DOHH2 (cell line): ENCODE results near the gene SMIM38.

Experiments
- EZH2phosphoT487 ChIP-seq: fragments of 200-600 bp; sonication (generic); IDR thresholded peaks from 2 replicates; pipeline ENCODE4 v1.6.1; 2017; ENCODE audit warnings: borderline replicate concordance, mild to moderate bottlenecking, antibody characterized with exemption, low read length, moderate library complexity, mixed read lengths
- TF ChIP-seq, protein P1 (sequence below): fragments of 200-600 bp; sonication (generic); IDR thresholded peaks from one replicate; pipeline ENCODE4 v1.5.1; 2014; ENCODE audit warnings: antibody characterized with exemption, mild to moderate bottlenecking, low read depth, low read length; ENCODE audit not compliant: poor library complexity, severe bottlenecking

DNA sequence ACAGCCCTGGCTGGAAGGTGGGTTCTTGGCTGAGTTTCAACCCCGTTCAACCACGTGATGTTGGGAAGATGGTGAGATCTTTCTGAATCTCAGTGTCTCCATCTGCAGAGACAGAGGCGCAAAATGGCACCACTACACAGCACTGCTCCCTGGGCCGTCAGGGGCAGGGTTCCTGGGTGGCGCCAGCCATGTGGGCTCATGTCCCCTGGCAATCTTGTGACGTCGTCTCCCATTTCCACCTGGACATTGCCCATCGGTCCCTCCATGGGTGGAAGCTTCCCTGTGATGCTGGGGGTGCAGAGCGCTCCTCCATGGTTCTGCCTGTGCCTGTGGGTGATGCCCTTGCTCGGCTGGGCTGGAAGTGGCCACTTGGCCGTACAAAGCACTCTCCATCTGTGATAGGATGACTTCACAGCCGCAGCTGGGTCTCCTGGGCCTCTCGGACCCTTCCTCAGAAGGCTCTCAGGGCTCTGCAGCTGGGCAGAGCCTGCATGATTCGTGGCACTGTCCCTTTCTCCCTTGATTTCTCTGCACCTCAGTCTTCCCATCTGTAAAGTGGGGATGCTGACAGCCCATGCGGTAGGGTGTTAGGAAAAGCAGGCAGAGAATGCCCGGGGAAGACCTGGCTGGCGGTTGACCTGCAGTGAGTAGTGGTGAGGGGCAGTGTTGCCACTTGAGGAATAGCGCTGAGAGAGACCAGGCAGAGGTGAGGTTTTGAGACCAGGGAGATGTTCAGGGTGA is 35.2 kb downstream of the SMIM38 start:
- TF ChIP-seq, protein P1, sequence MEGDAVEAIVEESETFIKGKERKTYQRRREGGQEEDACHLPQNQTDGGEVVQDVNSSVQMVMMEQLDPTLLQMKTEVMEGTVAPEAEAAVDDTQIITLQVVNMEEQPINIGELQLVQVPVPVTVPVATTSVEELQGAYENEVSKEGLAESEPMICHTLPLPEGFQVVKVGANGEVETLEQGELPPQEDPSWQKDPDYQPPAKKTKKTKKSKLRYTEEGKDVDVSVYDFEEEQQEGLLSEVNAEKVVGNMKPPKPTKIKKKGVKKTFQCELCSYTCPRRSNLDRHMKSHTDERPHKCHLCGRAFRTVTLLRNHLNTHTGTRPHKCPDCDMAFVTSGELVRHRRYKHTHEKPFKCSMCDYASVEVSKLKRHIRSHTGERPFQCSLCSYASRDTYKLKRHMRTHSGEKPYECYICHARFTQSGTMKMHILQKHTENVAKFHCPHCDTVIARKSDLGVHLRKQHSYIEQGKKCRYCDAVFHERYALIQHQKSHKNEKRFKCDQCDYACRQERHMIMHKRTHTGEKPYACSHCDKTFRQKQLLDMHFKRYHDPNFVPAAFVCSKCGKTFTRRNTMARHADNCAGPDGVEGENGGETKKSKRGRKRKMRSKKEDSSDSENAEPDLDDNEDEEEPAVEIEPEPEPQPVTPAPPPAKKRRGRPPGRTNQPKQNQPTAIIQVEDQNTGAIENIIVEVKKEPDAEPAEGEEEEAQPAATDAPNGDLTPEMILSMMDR = no peak
- TF ChIP-seq EZH2phosphoT487 = no peak
